ENCODE results near the gene POU3F2.

Gene POU3F2

GRCh38 chr6:98887650-98888049 lies 53.3 kb downstream of the POU3F2 start:
- peaks cover 0 to 4% of the 10 kb centered on the region in 2 experiments for H3K36me3 ChIP-seq (ENCODE audit: control insufficient read depth in 1 of 2, insufficient read depth in 2 of 2, low read length in 2 of 2)
- no peak overlapping the region for H2BK5ac ChIP-seq (ENCODE audit: low read depth, low read length, poor library complexity)
- no peak overlapping the region for H3K14ac ChIP-seq (ENCODE audit: low read length)
- H2AFZ ChIP-seq (ENCODE audit: insufficient read depth, low read length, poor library complexity), result no peak overlapping the region
- DNase-seq, result no peak
- no peak overlapping the region for H3K23ac ChIP-seq (ENCODE audit: low read length)
- H3K9ac ChIP-seq (ENCODE audit: low read length), result no peak overlapping the region
- H4K12ac ChIP-seq (ENCODE audit: low read depth, low read length), result no peak overlapping the region
- no peaks in the 10 kb centered on the region for H3K9me3 ChIP-seq (ENCODE audit: insufficient read depth, low read depth, low read length)
- H3K79me2 ChIP-seq (ENCODE audit: control insufficient read depth, insufficient read depth, low read length, poor library complexity), result no peaks in the 10 kb centered on the region
- no CpG with 5 or more reads among the region's 3 CpGs for WGBS (ENCODE audit: extremely low coverage, insufficient coverage, insufficient read length)
- no peak overlapping the region for H2BK12ac ChIP-seq (ENCODE audit: low read length)
- H4K8ac ChIP-seq (ENCODE audit: low read depth, low read length), result no peak overlapping the region
- H3K27me3 ChIP-seq (ENCODE audit: insufficient read depth, low read length), result no peaks in the 10 kb centered on the region
- no peaks in the 10 kb centered on the region for H3K4me1 ChIP-seq (ENCODE audit: control insufficient read depth in 1 of 2, insufficient read depth in 2 of 2, low read length in 2 of 2)
- no peak overlapping the region for H3K4me2 ChIP-seq (ENCODE audit: low read length)
- H2AK5ac ChIP-seq (ENCODE audit: low read length), result no peak overlapping the region
- H3K79me1 ChIP-seq (ENCODE audit: low read length), result no peaks in the 10 kb centered on the region
- H4K91ac ChIP-seq (ENCODE audit: low read depth, low read length), result no peak overlapping the region
- no peak overlapping the region for H2BK120ac ChIP-seq (ENCODE audit: insufficient read depth, low read length, poor library complexity)
- no peak overlapping the region for H3K4me3 ChIP-seq (ENCODE audit: low read depth, low read length)
- no peak overlapping the region for H3K4ac ChIP-seq (ENCODE audit: low read depth, low read length)
- H3K27ac ChIP-seq (ENCODE audit: low read depth, low read length), result no peak overlapping the region
- H3K18ac ChIP-seq (ENCODE audit: low read length), result no peak overlapping the region

Measured in trophoblast cell (in vitro differentiated cells and primary cell).